Activated CD4-positive, alpha-beta memory T cell treated with anti-CD3 and anti-CD28 coated beads, Interleukin-2, amount 10 ng/mL, durations not matched to agents 7 days and 5 days (primary cell): Measurements from ENCODE around the gene KRTAP10-7. TPM values are rescaled to one million over a fixed set of nuclear protein-coding genes. Genes with fewer than 3 reads are reported as not detected.

Experiments
- total RNA-seq, 2 experiments: library from RNA; stranded (reverse); gene quantifications; one replicate each; pipeline ENCODE4 v1.2.3, GENCODE V29; 2021

KRTAP10-7 gene
- total RNA-seq, 2 experiments from 2014 or later: not detected

Other genes starting within 250 kb of the KRTAP10-7 start
- 10 to 100 TPM; 13.7 to 14.8 TPM for gene TRPM2, start 247.0 kb upstream of the KRTAP10-7 start, total RNA-seq
- gene LRRC3, start 145.1 kb upstream of the KRTAP10-7 start, total RNA-seq: 1 to 10 TPM; 3.7 to 3.8 TPM
- gene KRTAP10-1, start 60.4 kb upstream of the KRTAP10-7 start, total RNA-seq: not detected
- gene KRTAP10-2, start 49.1 kb upstream of the KRTAP10-7 start, total RNA-seq: not detected
- not detected for gene KRTAP10-3, start 41.8 kb upstream of the KRTAP10-7 start, total RNA-seq
- not detected for gene KRTAP10-4, start 26.9 kb upstream of the KRTAP10-7 start, total RNA-seq
- not detected for gene KRTAP10-5, start 20.0 kb upstream of the KRTAP10-7 start, total RNA-seq
- not detected for gene KRTAP10-6, start 8.1 kb upstream of the KRTAP10-7 start, total RNA-seq
- gene KRTAP10-8, start 11.5 kb downstream of the KRTAP10-7 start, total RNA-seq: not detected
- gene KRTAP10-9, start 26.5 kb downstream of the KRTAP10-7 start, total RNA-seq: not detected
- gene KRTAP10-10, start 36.8 kb downstream of the KRTAP10-7 start, total RNA-seq: not detected
- not detected for gene KRTAP10-11, start 45.8 kb downstream of the KRTAP10-7 start, total RNA-seq
- not detected for gene KRTAP12-4, start 54.1 kb downstream of the KRTAP10-7 start, total RNA-seq
- gene KRTAP12-3, start 57.3 kb downstream of the KRTAP10-7 start, total RNA-seq: not detected
- gene KRTAP12-2, start 66.3 kb downstream of the KRTAP10-7 start, total RNA-seq: not detected
- gene KRTAP12-1, start 81.6 kb downstream of the KRTAP10-7 start, total RNA-seq: not detected
- not detected for gene KRTAP10-12, start 96.6 kb downstream of the KRTAP10-7 start, total RNA-seq
- not detected for gene TSPEAR, start 111.0 kb downstream of the KRTAP10-7 start, total RNA-seq
- 10 to 100 TPM; 70.7 to 74.0 TPM for gene UBE2G2, start 201.2 kb downstream of the KRTAP10-7 start, total RNA-seq
- 10 to 100 TPM; 86.5 to 89.0 TPM for gene SUMO3, start 217.5 kb downstream of the KRTAP10-7 start, total RNA-seq